Liver (tissue), 9 donors: ENCODE results near the gene UFD1. TPM values are rescaled to one million over a fixed set of nuclear protein-coding genes. Genes with fewer than 3 reads are reported as not detected.

ENCODE experiments used
- DNase-seq: peaks from one replicate; pipeline ENCODE4 v3.0.0-alpha.2; 2017; ENCODE audit warnings: low spot score
- H3K27ac ChIP-seq, 2 donors: one replicate each; pipeline ENCODE4 v1.7.0; 2013; ENCODE audit warnings: inconsistent platforms in 2 of 2, low read length in 2 of 2, control low read depth in 1 of 2, low read depth in 1 of 2, mild to moderate bottlenecking in 1 of 2
- H3K27me3 ChIP-seq, 4 donors: one replicate each; pipeline versions ENCODE4 v1.6.1 to v1.7.0; 2013; ENCODE audit warnings: low read length in 3 of 4, inconsistent platforms in 1 of 4, mild to moderate bottlenecking in 1 of 4, moderate library complexity in 1 of 4; ENCODE audit not compliant: control insufficient read depth in 4 of 4, insufficient read depth in 4 of 4
- H3K36me3 ChIP-seq, 4 donors: one replicate each; pipeline versions ENCODE4 v1.6.1 to v1.7.0; 2013; ENCODE audit warnings: low read length in 3 of 4, mild to moderate bottlenecking in 3 of 4, low read depth in 1 of 4, moderate library complexity in 1 of 4; ENCODE audit not compliant: control insufficient read depth in 4 of 4, insufficient read depth in 3 of 4
- H3K4me1 ChIP-seq, 4 donors: one replicate each; pipeline versions ENCODE4 v1.6.1 to v1.7.0; 2013; ENCODE audit warnings: low read length in 3 of 4, mild to moderate bottlenecking in 3 of 4, moderate library complexity in 1 of 4; ENCODE audit not compliant: control insufficient read depth in 4 of 4, insufficient read depth in 4 of 4
- H3K4me3 ChIP-seq, 3 donors: one replicate each; pipeline versions ENCODE4 v1.6.1 to v1.7.0; 2013; ENCODE audit warnings: low read length in 3 of 3, control low read depth in 1 of 3, low read depth in 1 of 3, mild to moderate bottlenecking in 1 of 3
- H3K9ac ChIP-seq, 2 donors: one replicate each; pipeline ENCODE4 v1.7.0; 2013; ENCODE audit warnings: low read length in 2 of 2, mild to moderate bottlenecking in 2 of 2, moderate library complexity in 2 of 2, control low read depth in 1 of 2, low read depth in 1 of 2
- H3K9me3 ChIP-seq, 4 donors: one replicate each; pipeline versions ENCODE4 v1.6.1 to v1.7.0; 2013; ENCODE audit warnings: low read length in 3 of 4; ENCODE audit not compliant: control insufficient read depth in 4 of 4
- EGR1 ChIP-seq, 2 donors: IDR thresholded peaks; 2 replicates each; pipeline ENCODE4 v1.6.1; 2016 to 2018; ENCODE audit warnings: antibody characterized with exemption in 2 of 2, low read depth in 2 of 2
- FOXA1 ChIP-seq: IDR thresholded peaks from 2 replicates; pipeline ENCODE4 v1.6.1; 2016; ENCODE audit warnings: antibody characterized with exemption
- HNF4A ChIP-seq, 2 donors: conservative IDR thresholded peaks; 2 replicates each; pipeline ENCODE4 v1.6.1; 2016; ENCODE audit warnings: antibody characterized with exemption in 2 of 2, mild to moderate bottlenecking in 2 of 2
- RAD21 ChIP-seq, 2 donors: IDR thresholded peaks; 2 replicates each; pipeline ENCODE4 v1.6.1; 2016; ENCODE audit warnings: antibody characterized with exemption in 2 of 2, mild to moderate bottlenecking in 2 of 2
- SP1 ChIP-seq: IDR thresholded peaks from 2 replicates; pipeline ENCODE4 v1.6.1; 2018; ENCODE audit warnings: antibody characterized with exemption, mild to moderate bottlenecking
- TAF1 ChIP-seq: conservative IDR thresholded peaks from 2 replicates; pipeline ENCODE4 v1.6.1; 2016; ENCODE audit warnings: antibody characterized with exemption, mild to moderate bottlenecking
- YY1 ChIP-seq: IDR thresholded peaks from 2 replicates; pipeline ENCODE4 v1.6.1; 2016; ENCODE audit warnings: antibody characterized with exemption, mild to moderate bottlenecking
- WGBS: extraction: QIAGEN DNeasy Blood & Tissue Kit; methylation state at CpG from one replicate; pipeline ENCODE4 v1.1.7; 2013; 5-methylcytosine and 5-hydroxymethylcytosine counted together
- polyA plus RNA-seq, 2 donors: library from polyadenylated mRNA; stranded (reverse) in 1 of 2; unstranded in 1 of 2; fragments of 200-250 nt in 1 of 2; fragments of >200 nt in 1 of 2; fragmentation: Nextera tagmentation in 1 of 2; extraction: Ambion mirVana in 1 of 2; gene quantifications; one replicate each; pipeline versions ENCODE4 v1.2.1 to v1.2.3, GENCODE V29; 2013 to 2015
- total RNA-seq, 2 donors: library from RNA; depleted of rRNA; stranded (reverse); fragments of >200 nt; gene quantifications; one replicate each; pipeline ENCODE4 v1.2.3, GENCODE V29; 2014
- TF ChIP-seq, protein P1 (sequence below): fragments of 150-350 bp; IDR thresholded peaks from 2 replicates; pipeline ENCODE4 v1.5.1; 2017; ENCODE audit warnings: improper control_type of control experiment, low read depth, low read length; ENCODE audit not compliant: missing input control
- TF ChIP-seq, protein P2 (sequence below): IDR thresholded peaks from 2 replicates; pipeline ENCODE4 v1.6.1; 2016; ENCODE audit warnings: antibody characterized with exemption, mild to moderate bottlenecking
- donor health status: healthy.
- donor health status: healthy.
- donor health status: healthy.
- donor health status: healthy.
- donor health status: healthy.

The UFD1 gene
- total and polyA plus RNA-seq, 4 donors = 28.2 to 64.2 (median 54.6) TPM

DNA sequence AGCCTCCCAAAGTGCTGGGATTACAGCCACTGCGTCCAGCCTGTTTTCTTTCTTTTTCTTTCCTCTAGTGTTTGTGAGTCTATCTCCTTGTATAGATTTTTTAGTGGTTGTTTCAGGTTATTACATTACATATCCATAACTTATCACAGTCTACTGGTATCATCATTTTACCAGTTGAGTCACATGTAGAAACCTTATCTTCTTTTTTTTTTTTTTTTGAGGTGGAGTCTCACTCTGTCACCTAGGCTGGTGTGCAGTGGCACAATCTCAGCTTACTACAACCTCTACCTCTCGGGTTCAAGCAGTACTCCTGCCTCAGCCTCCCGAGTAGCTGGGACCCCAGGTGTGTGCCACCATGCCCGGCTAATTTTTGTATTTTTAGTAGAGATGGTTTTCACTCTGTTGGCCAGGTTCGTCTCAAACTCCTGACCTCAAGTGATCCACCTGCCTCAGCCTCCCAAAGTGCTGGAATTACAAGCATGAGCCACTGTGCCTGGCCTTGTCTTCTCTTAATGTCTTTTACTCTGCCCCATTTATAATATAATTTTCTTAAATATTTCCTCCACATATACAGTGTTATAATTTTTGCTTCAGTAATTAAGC, 11.7 kb upstream of the UFD1 start:
- Histone ChIP-seq H3K36me3 (no peaks in the 10 kb centered on the region), H3K4me1 (no peaks in the 10 kb centered on the region), H3K4me3 (no peak overlapping the region), H3K9me3 (no peaks in the 10 kb centered on the region), H3K9ac (no peak overlapping the region), H3K27ac (no peak overlapping the region), H3K27me3 (no peaks in the 10 kb centered on the region)
- DNase-seq = no peak
- 97% methylated on average over 5 of the region's 5 CpGs for WGBS
- TF ChIP-seq HNF4A (conservative IDR thresholded peaks at IDR 0.05) (no peak), FOXA1 (no peak), EGR1 (IDR thresholded peaks at IDR 0.05; ENCODE audit: low read depth in 2 of 2) (no peak), YY1 (no peak), TAF1 (no peak)
- TF ChIP-seq, protein P1, sequence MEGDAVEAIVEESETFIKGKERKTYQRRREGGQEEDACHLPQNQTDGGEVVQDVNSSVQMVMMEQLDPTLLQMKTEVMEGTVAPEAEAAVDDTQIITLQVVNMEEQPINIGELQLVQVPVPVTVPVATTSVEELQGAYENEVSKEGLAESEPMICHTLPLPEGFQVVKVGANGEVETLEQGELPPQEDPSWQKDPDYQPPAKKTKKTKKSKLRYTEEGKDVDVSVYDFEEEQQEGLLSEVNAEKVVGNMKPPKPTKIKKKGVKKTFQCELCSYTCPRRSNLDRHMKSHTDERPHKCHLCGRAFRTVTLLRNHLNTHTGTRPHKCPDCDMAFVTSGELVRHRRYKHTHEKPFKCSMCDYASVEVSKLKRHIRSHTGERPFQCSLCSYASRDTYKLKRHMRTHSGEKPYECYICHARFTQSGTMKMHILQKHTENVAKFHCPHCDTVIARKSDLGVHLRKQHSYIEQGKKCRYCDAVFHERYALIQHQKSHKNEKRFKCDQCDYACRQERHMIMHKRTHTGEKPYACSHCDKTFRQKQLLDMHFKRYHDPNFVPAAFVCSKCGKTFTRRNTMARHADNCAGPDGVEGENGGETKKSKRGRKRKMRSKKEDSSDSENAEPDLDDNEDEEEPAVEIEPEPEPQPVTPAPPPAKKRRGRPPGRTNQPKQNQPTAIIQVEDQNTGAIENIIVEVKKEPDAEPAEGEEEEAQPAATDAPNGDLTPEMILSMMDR = no peak

DNA sequence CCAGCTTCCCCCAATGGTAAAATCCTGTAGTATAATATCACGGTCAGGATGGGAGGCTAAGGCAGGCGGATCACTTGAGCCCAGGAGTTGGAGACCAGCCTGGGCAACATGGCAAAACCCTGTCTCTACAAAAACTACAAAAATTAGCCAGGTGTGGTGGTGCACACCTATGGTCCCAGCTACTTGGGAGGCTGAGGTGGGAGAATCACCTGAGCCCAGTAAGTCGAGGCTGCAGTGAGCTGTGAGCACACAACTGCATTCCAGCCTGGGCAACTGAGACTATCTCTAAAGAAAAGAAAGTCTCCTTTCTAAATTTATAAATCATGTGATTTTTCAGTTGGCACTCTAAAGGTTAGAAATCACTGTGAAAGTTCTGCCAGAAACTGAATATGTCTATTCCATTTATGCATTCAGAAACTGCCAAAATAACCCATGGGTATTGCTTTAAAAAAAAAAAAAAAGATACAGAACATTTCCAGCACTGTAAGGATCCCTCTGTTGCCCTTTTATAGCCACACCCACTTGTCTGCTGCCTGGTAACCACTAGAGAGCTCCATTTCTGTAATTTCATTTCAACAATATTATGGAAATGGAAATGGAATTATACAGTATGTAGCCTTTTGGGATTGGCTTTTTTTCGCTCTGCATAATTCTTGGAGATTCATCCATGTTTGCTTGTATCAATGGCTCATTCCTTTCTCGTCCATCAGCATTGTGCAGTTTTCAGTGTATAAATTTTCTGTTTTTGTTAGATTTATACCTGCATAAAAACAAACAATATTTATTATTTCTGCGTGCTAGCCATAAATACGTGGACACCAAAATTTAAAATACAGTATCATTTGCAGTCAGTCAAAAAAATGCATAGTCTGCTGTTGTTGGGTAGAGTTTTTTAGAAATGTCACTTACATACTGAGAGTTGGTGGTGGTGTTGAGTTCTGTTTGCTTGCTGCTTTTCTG, 10.2 kb upstream of the UFD1 start:
- no peaks in the 10 kb centered on the region for H3K4me1 ChIP-seq
- no peak overlapping the region for H3K9ac ChIP-seq
- H3K27ac ChIP-seq = no peak overlapping the region
- 94% methylated on average over 7 of the region's 7 CpGs for WGBS
- TF ChIP-seq RAD21 (IDR thresholded peaks at IDR 0.05) = peak; percentile 40 to 53
- TF ChIP-seq SP1 = no peak
- TF ChIP-seq, protein P2, sequence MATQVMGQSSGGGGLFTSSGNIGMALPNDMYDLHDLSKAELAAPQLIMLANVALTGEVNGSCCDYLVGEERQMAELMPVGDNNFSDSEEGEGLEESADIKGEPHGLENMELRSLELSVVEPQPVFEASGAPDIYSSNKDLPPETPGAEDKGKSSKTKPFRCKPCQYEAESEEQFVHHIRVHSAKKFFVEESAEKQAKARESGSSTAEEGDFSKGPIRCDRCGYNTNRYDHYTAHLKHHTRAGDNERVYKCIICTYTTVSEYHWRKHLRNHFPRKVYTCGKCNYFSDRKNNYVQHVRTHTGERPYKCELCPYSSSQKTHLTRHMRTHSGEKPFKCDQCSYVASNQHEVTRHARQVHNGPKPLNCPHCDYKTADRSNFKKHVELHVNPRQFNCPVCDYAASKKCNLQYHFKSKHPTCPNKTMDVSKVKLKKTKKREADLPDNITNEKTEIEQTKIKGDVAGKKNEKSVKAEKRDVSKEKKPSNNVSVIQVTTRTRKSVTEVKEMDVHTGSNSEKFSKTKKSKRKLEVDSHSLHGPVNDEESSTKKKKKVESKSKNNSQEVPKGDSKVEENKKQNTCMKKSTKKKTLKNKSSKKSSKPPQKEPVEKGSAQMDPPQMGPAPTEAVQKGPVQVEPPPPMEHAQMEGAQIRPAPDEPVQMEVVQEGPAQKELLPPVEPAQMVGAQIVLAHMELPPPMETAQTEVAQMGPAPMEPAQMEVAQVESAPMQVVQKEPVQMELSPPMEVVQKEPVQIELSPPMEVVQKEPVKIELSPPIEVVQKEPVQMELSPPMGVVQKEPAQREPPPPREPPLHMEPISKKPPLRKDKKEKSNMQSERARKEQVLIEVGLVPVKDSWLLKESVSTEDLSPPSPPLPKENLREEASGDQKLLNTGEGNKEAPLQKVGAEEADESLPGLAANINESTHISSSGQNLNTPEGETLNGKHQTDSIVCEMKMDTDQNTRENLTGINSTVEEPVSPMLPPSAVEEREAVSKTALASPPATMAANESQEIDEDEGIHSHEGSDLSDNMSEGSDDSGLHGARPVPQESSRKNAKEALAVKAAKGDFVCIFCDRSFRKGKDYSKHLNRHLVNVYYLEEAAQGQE = no peak
- TF ChIP-seq, protein P1 = no peak
- H3K9me3 ChIP-seq = no peaks in the 10 kb centered on the region
- no peaks in the 10 kb centered on the region for H3K27me3 ChIP-seq
- H3K4me3 ChIP-seq = no peak overlapping the region
- H3K36me3 ChIP-seq = no peaks in the 10 kb centered on the region
- no peak for DNase-seq
